K562 (cell line): Measurements from ENCODE around the gene TMEM141. TPM values are rescaled to one million over a fixed set of nuclear protein-coding genes. Genes with fewer than 3 reads are reported as not detected.

Experiments
- C11orf30 ChIP-seq: fragments of 450-650 bp; IDR thresholded peaks from 2 replicates; pipeline ENCODE4 v1.6.1; 2016; ENCODE audit warnings: low read depth, mild to moderate bottlenecking
- CBX1 ChIP-seq: sonication (generic); IDR thresholded peaks from 2 replicates; pipeline ENCODE4 v1.6.1; 2016; ENCODE audit warnings: antibody characterized with exemption, low read depth, mild to moderate bottlenecking
- DNMT1 ChIP-seq: fragments of 450-650 bp; IDR thresholded peaks from 2 replicates; pipeline ENCODE4 v1.6.1; 2016; ENCODE audit warnings: antibody characterized with exemption, mild to moderate bottlenecking
- EP300 ChIP-seq: IDR thresholded peaks from 2 replicates; pipeline ENCODE4 v1.6.1; 2012; ENCODE audit warnings: low read length, improper control_type of control experiment
- ETV1 ChIP-seq: fragments of 450-650 bp; conservative IDR thresholded peaks from 2 replicates; pipeline ENCODE4 v1.6.1; 2016; ENCODE audit warnings: missing genetic modification characterization, control low read depth, low read depth, missing compliant biosample characterization
- ILK ChIP-seq: fragments of 450-650 bp; IDR thresholded peaks from 2 replicates; pipeline ENCODE4 v1.6.1; 2016; ENCODE audit warnings: missing genetic modification characterization, low read depth, mild to moderate bottlenecking, missing compliant biosample characterization, moderate library complexity, borderline replicate concordance
- KLF10 ChIP-seq: fragments of 250-450 bp; sonication (Bioruptor Pico); IDR thresholded peaks from 2 replicates; pipeline ENCODE4 v1.6.1; 2021; ENCODE audit warnings: matching md5 sums
- NFIC ChIP-seq: fragments of 450-650 bp; IDR thresholded peaks from 2 replicates; pipeline ENCODE4 v1.6.1; 2017; ENCODE audit warnings: mild to moderate bottlenecking, inconsistent platforms
- RBM14 ChIP-seq: fragments of 200-400 bp; formaldehyde crosslinking; IDR thresholded peaks from 2 replicates; pipeline ENCODE4 v1.6.1; 2018; ENCODE audit warnings: low read depth, mild to moderate bottlenecking, low read length, moderate library complexity, borderline replicate concordance; ENCODE audit not compliant: insufficient read depth
- SPI1 ChIP-seq: IDR thresholded peaks from 2 replicates; pipeline ENCODE4 v1.6.1; 2011; ENCODE audit warnings: low read depth, low read length, control low read depth, borderline replicate concordance
- TBP ChIP-seq: optimal IDR thresholded peaks from 2 replicates; pipeline ENCODE3; 2011; ENCODE audit warnings: low read depth, low read length, improper control_type of control experiment
- XRCC3 ChIP-seq: fragments of 450-650 bp; IDR thresholded peaks from 2 replicates; pipeline ENCODE4 v1.6.1; 2017; ENCODE audit warnings: mild to moderate bottlenecking, moderate library complexity
- ZNF384 ChIP-seq: IDR thresholded peaks from 2 replicates; pipeline ENCODE4 v1.6.1; 2012; ENCODE audit warnings: low read depth, low read length, improper control_type of control experiment
- polyA plus RNA-seq, 8 experiments: library from polyadenylated mRNA; depleted of rRNA in 4 of 8; stranded (reverse) in 5 of 8; unstranded in 3 of 8; fragments of >200 nt; fragmentation: Nextera tagmentation in 2 of 8; fragmentation: Illumina TruSeq in 1 of 8; extraction: Ambion mirVana in 2 of 8; extraction: Trizol in 1 of 8; gene quantifications; 2 replicates each; pipeline versions ENCODE4 v1.2.1 to v1.2.3, GENCODE V29; 2011 to 2014; ENCODE audit warnings: inconsistent platforms in 1 of 8, missing spikeins in 1 of 8
- total RNA-seq, 7 experiments: library from RNA; depleted of rRNA in 6 of 7; stranded (reverse); fragments of >200 nt in 6 of 7; fragmentation: Illumina TruSeq in 2 of 7; extraction: Trizol in 2 of 7; gene quantifications; 2 replicates each; pipeline versions ENCODE4 v1.2.1 to v1.2.3, GENCODE V29; 2011 to 2021; ENCODE audit warnings: low replicate concordance in 1 of 7
- TF ChIP-seq, protein P1 (sequence below), 2 experiments: fragments of 200-800 bp in 1 of 2; sonication (Bioruptor generic) in 1 of 2; sonication (generic) in 1 of 2; formaldehyde crosslinking in 1 of 2; IDR thresholded peaks in 1 of 2; conservative IDR thresholded peaks in 1 of 2; 2 replicates each; pipeline versions ENCODE4 v1.5.0 to v1.6.1; 2016 to 2020; ENCODE audit warnings: missing compliant biosample characterization in 1 of 2, missing genetic modification characterization in 1 of 2, missing genetic modification reagents in 1 of 2
- TF ChIP-seq, protein P2 (sequence below): sonication (generic); formaldehyde crosslinking; IDR thresholded peaks from 2 replicates; pipeline ENCODE4 v1.8.1; 2023; ENCODE audit warnings: mild to moderate bottlenecking, missing genetic modification reagents, moderate library complexity
- TF ChIP-seq, protein P3 (sequence below): sonication (generic); formaldehyde crosslinking; IDR thresholded peaks from 2 replicates; pipeline ENCODE4 v1.8.1; 2023; ENCODE audit warnings: mild to moderate bottlenecking, missing genetic modification reagents
- TF ChIP-seq, protein P4 (sequence below), 3 experiments: fragments of 200-800 bp in 1 of 3; sonication (Bioruptor generic) in 1 of 3; sonication (generic) in 1 of 3; formaldehyde crosslinking in 1 of 3; IDR thresholded peaks; 2 replicates each; pipeline versions ENCODE4 v1.6.1 to v1.8.0; 2016 to 2022; ENCODE audit warnings: mild to moderate bottlenecking in 2 of 3, missing compliant biosample characterization in 2 of 3, missing genetic modification characterization in 2 of 3, missing genetic modification reagents in 1 of 3
- TF ChIP-seq, protein P5 (sequence below): IDR thresholded peaks from 2 replicates; pipeline ENCODE4 v1.6.1; 2011; ENCODE audit not compliant: insufficient read length; ENCODE audit errors: extremely low read depth
- TF ChIP-seq, protein P6 (sequence below): fragments of 450-650 bp; IDR thresholded peaks from 2 replicates; pipeline ENCODE4 v1.6.1; 2016; ENCODE audit warnings: antibody characterized with exemption

Gene TMEM141
- total and polyA plus RNA-seq, 9 of the 15 experiments (the other 6 are each of a cell fraction or from before 2014, with no cell fraction given): 21.5 to 123 (median 74.8) TPM

DNA sequence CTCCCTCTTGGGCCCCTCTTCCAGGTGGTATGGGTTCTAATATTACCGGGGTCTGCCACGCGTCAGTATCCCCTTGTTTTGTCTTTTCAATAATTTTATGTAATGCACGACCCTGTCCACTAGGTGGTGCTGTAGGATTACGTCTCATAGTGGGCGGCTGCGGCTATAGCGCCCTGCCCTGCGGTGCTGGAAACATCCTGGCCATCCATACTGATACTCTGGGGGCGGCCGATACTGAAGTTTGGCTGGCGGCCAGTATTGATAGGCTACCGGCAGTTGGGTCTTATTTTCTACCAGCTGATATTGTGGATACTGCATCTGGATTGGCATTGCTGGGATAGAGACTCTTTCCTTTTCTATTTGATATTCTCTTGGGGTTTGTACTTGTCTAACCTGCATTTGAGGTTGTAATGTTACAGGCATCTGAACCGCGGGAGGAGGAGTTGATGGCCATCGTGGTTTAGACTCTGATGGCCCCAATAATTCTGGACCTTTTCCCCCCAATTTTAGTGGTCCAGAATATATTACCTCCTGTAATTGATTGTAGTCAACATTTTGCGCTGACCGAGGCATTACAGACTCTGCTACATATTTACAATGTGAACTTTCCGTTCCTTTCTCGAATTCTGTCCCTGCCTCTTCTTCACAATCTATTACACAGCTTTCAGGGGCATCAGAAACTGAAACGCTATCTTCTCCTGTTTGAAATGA, 3.3 kb upstream of the TMEM141 start (continued):
- TF ChIP-seq, protein P1, sequence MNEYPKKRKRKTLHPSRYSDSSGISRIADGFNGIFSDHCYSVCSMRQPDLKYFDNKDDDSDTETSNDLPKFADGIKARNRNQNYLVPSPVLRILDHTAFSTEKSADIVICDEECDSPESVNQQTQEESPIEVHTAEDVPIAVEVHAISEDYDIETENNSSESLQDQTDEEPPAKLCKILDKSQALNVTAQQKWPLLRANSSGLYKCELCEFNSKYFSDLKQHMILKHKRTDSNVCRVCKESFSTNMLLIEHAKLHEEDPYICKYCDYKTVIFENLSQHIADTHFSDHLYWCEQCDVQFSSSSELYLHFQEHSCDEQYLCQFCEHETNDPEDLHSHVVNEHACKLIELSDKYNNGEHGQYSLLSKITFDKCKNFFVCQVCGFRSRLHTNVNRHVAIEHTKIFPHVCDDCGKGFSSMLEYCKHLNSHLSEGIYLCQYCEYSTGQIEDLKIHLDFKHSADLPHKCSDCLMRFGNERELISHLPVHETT (CRISPR knock-in tag; conservative IDR thresholded peaks at IDR 0.05 in 1 of 2, IDR thresholded peaks at IDR 0.05 in 1 of 2): 0 out of 4 replicates have a peak, but pooled peaks of 1 of the 2 experiments have one; percentile 29
- no peak for TF ChIP-seq ILK (tag)
- 0 out of 2 replicates have a peak, but pooled peaks have one; percentile 12 for TF ChIP-seq ZNF384
- TF ChIP-seq, protein P2, sequence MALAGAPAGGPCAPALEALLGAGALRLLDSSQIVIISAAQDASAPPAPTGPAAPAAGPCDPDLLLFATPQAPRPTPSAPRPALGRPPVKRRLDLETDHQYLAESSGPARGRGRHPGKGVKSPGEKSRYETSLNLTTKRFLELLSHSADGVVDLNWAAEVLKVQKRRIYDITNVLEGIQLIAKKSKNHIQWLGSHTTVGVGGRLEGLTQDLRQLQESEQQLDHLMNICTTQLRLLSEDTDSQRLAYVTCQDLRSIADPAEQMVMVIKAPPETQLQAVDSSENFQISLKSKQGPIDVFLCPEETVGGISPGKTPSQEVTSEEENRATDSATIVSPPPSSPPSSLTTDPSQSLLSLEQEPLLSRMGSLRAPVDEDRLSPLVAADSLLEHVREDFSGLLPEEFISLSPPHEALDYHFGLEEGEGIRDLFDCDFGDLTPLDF (CRISPR knock-in tag): no peak
- TF ChIP-seq C11orf30: peak; percentile 8; the same call in 1 of the 2 replicates
- TF ChIP-seq, protein P3, sequence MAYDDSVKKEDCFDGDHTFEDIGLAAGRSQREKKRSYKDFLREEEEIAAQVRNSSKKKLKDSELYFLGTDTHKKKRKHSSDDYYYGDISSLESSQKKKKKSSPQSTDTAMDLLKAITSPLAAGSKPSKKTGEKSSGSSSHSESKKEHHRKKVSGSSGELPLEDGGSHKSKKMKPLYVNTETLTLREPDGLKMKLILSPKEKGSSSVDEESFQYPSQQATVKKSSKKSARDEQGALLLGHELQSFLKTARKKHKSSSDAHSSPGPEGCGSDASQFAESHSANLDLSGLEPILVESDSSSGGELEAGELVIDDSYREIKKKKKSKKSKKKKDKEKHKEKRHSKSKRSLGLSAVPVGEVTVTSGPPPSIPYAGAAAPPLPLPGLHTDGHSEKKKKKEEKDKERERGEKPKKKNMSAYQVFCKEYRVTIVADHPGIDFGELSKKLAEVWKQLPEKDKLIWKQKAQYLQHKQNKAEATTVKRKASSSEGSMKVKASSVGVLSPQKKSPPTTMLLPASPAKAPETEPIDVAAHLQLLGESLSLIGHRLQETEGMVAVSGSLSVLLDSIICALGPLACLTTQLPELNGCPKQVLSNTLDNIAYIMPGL (CRISPR knock-in tag): no peak
- TF ChIP-seq XRCC3: no peak
- no peak for TF ChIP-seq ETV1 (tag)
- TF ChIP-seq, protein P4, sequence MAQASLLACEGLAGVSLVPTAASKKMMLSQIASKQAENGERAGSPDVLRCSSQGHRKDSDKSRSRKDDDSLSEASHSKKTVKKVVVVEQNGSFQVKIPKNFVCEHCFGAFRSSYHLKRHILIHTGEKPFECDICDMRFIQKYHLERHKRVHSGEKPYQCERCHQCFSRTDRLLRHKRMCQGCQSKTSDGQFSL (CRISPR knock-in tag; IDR thresholded peaks at IDR 0.05): no peak
- TF ChIP-seq, protein P4 (tag; IDR thresholded peaks at IDR 0.05): no peak
- no peak for TF ChIP-seq DNMT1
- TF ChIP-seq TBP: no peak
- TF ChIP-seq EP300: peak; percentile 43; the same call in 1 of the 2 replicates
- TF ChIP-seq KLF10 (CRISPR knock-in tag): no peak
- TF ChIP-seq, protein P5, sequence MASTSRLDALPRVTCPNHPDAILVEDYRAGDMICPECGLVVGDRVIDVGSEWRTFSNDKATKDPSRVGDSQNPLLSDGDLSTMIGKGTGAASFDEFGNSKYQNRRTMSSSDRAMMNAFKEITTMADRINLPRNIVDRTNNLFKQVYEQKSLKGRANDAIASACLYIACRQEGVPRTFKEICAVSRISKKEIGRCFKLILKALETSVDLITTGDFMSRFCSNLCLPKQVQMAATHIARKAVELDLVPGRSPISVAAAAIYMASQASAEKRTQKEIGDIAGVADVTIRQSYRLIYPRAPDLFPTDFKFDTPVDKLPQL: no peak
- TF ChIP-seq, protein P6, sequence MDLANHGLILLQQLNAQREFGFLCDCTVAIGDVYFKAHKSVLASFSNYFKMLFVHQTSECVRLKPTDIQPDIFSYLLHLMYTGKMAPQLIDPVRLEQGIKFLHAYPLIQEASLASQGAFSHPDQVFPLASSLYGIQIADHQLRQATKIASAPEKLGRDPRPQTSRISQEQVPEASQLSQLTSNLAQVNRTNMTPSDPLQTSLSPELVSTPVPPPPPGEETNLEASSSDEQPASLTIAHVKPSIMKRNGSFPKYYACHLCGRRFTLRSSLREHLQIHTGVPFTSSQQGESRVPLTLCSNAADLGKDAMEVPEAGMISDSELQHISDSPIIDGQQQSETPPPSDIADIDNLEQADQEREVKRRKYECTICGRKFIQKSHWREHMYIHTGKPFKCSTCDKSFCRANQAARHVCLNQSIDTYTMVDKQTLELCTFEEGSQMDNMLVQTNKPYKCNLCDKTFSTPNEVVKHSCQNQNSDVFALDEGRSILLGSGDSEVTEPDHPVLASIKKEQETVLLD: peak; percentile 73; the same call in 1 of the 2 replicates
- no peak for TF ChIP-seq SPI1
- no peak for TF ChIP-seq RBM14
- no peak for TF ChIP-seq CBX1
- TF ChIP-seq NFIC: peak; percentile 98
